Keratinocyte (primary cell): Measurements from ENCODE around the gene SERINC5.

Experiments
- EZH2 ChIP-seq: IDR thresholded peaks from one replicate; pipeline ENCODE4 v1.6.1; 2012; ENCODE audit warnings: inconsistent platforms, mild to moderate bottlenecking, low read length, moderate library complexity
- TF ChIP-seq, protein P1 (sequence below), 3 experiments: IDR thresholded peaks in 1 of 3; conservative IDR thresholded peaks in 1 of 3; optimal IDR thresholded peaks in 1 of 3; 2 replicates in 2 of 3; 3 replicates in 1 of 3; pipeline versions ENCODE3 to v1.5.1; 2011; ENCODE audit warnings: low read length in 3 of 3, mild to moderate bottlenecking in 3 of 3, moderate library complexity in 2 of 3, control low read depth in 1 of 3, inconsistent platforms in 1 of 3; ENCODE audit not compliant: insufficient read depth in 2 of 3; ENCODE audit errors: extremely low read depth in 1 of 3

DNA sequence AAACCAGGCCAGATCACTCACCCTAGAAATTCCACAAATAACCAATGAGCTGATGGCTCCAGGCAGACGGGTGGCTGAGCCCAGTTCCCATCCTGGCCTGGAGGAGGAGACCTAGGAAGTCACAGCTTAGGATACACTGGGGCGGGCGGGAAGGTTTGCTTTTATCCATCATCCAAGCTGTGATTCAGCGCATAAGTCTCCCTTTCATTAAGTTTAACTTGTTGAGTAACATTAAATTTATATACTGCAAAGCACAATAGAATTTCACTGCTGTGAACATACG lies 165.0 kb downstream of the SERINC5 start:
- TF ChIP-seq, protein P1, sequence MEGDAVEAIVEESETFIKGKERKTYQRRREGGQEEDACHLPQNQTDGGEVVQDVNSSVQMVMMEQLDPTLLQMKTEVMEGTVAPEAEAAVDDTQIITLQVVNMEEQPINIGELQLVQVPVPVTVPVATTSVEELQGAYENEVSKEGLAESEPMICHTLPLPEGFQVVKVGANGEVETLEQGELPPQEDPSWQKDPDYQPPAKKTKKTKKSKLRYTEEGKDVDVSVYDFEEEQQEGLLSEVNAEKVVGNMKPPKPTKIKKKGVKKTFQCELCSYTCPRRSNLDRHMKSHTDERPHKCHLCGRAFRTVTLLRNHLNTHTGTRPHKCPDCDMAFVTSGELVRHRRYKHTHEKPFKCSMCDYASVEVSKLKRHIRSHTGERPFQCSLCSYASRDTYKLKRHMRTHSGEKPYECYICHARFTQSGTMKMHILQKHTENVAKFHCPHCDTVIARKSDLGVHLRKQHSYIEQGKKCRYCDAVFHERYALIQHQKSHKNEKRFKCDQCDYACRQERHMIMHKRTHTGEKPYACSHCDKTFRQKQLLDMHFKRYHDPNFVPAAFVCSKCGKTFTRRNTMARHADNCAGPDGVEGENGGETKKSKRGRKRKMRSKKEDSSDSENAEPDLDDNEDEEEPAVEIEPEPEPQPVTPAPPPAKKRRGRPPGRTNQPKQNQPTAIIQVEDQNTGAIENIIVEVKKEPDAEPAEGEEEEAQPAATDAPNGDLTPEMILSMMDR (optimal IDR thresholded peaks at IDR 0.05 in 1 of 3, IDR thresholded peaks at IDR 0.05 in 1 of 3, conservative IDR thresholded peaks at IDR 0.05 in 1 of 3; ENCODE audit: extremely low read depth in 1 of 3, insufficient read depth in 2 of 3, low read length in 3 of 3), result no peak
- no peak for TF ChIP-seq EZH2
